Upper lobe of right lung (tissue), 1 donor: ENCODE results near the gene SLC16A10. TPM values are rescaled to one million over a fixed set of nuclear protein-coding genes. Genes with fewer than 3 reads are reported as not detected.
"Not testable (repeated sequence)": the region's sequence is repeated elsewhere in the genome, so short reads cannot be mapped to it uniquely, and the experiment has no call there.

ENCODE experiments used
- ATAC-seq: fragments of 200-7000 bp; cut with Tn5 transposase; one replicate; pipeline ENCODE4 v1.9.1; 2020; ENCODE audit warnings: mild to moderate bottlenecking, moderate library complexity
- DNase-seq: peaks from one replicate; pipeline ENCODE4 v3.0.0-alpha.2; 2020
- H3K27ac ChIP-seq: fragments of 200-600 bp; one replicate; pipeline ENCODE4 v1.8.0; 2022
- H3K27me3 ChIP-seq: fragments of 200-600 bp; one replicate; pipeline ENCODE4 v1.8.0; 2022; ENCODE audit warnings: mild to moderate bottlenecking
- H3K36me3 ChIP-seq: fragments of 200-600 bp; one replicate; pipeline ENCODE4 v1.8.0; 2022
- H3K4me1 ChIP-seq: fragments of 200-600 bp; one replicate; pipeline ENCODE4 v1.8.0; 2022
- H3K4me3 ChIP-seq: fragments of 200-600 bp; one replicate; pipeline ENCODE4 v1.8.0; 2022; ENCODE audit warnings: mild to moderate bottlenecking
- H3K9me3 ChIP-seq: fragments of 200-600 bp; one replicate; pipeline ENCODE4 v1.8.0; 2022
- CTCF ChIP-seq: fragments of 200-600 bp; IDR thresholded peaks from one replicate; pipeline ENCODE4 v1.8.0; 2022; ENCODE audit warnings: antibody characterized with exemption
- intact Hi-C: fragments of 100-400 bp; cut with DNase I; formaldehyde crosslinking; loops from one replicate; pipeline ENCODE4 v1.11.0; 2022
- total RNA-seq: library from RNA; stranded (reverse); fragmentation: NEBNext Ultra II Directional; extraction: Animal tissue kit (Norgen Biotek cat#: 25700); gene quantifications from one replicate; pipeline ENCODE4 v1.2.1, GENCODE V29; 2021
- donor health status: DM: no; HTN: yes; CAD: no; lungs with severe emphysema.

Gene SLC16A10
- total RNA-seq, 1 donor from 2014 or later, result 12.3 TPM

GRCh38 chr6:111052171-111052570, 35.1 kb upstream of the SLC16A10 start:
- Histone ChIP-seq H3K4me1 (no peaks in the 10 kb centered on the region), H3K27ac (no peak overlapping the region), H3K4me3 (no peak overlapping the region), H3K9me3 (no peaks in the 10 kb centered on the region), H3K36me3 (no peaks in the 10 kb centered on the region), H3K27me3 (no peaks in the 10 kb centered on the region)
- intact Hi-C loops, result no loop called here
- TF ChIP-seq CTCF, result no peak
- ATAC-seq (no peak), DNase-seq (no peak)

DNA sequence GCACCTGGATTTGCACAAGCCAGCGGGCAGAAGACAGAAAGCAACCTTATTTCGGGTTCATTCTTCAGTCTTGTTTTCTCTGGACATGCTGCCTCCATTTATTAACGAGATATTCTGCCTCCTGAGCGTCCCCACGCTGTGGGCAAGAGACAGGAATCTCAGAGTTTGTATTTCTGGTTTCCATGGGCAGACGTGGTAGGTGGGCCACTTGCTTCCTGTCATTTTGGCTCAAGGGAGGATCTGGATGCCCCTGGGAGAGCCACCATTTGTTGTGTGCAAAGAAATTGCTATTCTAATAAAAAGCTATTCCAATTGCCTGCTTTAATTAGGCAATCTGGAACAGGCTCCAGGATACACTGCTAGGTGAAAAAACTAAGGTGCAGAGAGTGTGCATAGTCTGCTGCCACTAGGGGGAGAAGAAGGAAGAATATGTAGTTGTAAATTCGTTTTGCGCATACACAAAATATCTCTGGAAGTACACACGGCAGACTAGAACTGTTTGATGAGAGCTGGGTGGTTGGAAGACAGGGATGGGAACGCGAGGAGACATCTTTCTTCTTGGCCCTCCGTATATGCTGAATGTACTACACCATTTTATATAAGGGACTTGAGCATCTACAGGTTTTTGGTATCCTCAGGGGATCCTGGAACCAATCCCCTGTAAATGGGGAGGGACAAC, 30.1 kb upstream of the SLC16A10 start:
- TF ChIP-seq CTCF, result peak; percentile 71
- Histone ChIP-seq H3K4me3 (no peak overlapping the region), H3K27me3 (no peaks in the 10 kb centered on the region), H3K27ac (no peak overlapping the region), H3K9me3 (no peaks in the 10 kb centered on the region), H3K36me3 (no peaks in the 10 kb centered on the region), H3K4me1 (no peaks in the 10 kb centered on the region)
- DNase-seq (no peak), ATAC-seq (peak; percentile 90)
- intact Hi-C loops, result no loop called here

DNA sequence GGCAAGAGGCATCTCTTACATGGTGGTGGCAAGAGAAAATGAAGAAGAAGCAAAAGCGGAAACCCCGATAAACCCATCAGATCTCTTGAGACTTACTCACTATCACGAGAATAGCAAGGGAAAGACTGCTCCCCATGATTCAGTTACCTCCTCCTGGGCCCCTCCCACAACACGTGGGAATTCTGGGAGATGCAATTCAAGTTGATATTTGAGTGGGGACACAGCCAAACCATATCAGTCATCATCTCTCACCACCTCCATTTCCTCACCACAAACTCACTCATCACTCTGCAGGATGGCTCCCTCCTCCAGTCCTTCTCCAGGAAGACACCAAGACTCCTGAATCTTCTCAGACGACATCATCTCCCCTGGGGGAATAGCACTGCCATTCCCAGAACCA, 25.8 kb upstream of the SLC16A10 start:
- Histone ChIP-seq H3K9me3 (peaks cover 5% of the 10 kb centered on the region), H3K4me1 (no peaks in the 10 kb centered on the region), H3K36me3 (no peaks in the 10 kb centered on the region), H3K27me3 (no peaks in the 10 kb centered on the region), H3K4me3 (no peak overlapping the region), H3K27ac (no peak overlapping the region)
- intact Hi-C loops, result no loop called here
- ATAC-seq (no peak), DNase-seq (no peak)
- TF ChIP-seq CTCF, result no peak

- H3K9me3 ChIP-seq, intact Hi-C loops, ATAC-seq, H3K27me3 ChIP-seq, H3K27ac ChIP-seq, DNase-seq, H3K4me1 ChIP-seq, H3K36me3 ChIP-seq, H3K4me3 ChIP-seq: not testable (repeated sequence)
These were observed 25.3 kb upstream of the SLC16A10 start for GRCh38 chr6:111061985-111062384.

- ATAC-seq, H3K36me3 ChIP-seq, H3K9me3 ChIP-seq, H3K4me3 ChIP-seq, H3K27ac ChIP-seq, H3K4me1 ChIP-seq, intact Hi-C loops, DNase-seq, H3K27me3 ChIP-seq: not testable (repeated sequence)
These were observed 24.4 kb upstream of the SLC16A10 start for GRCh38 chr6:111062860-111063259.

DNA sequence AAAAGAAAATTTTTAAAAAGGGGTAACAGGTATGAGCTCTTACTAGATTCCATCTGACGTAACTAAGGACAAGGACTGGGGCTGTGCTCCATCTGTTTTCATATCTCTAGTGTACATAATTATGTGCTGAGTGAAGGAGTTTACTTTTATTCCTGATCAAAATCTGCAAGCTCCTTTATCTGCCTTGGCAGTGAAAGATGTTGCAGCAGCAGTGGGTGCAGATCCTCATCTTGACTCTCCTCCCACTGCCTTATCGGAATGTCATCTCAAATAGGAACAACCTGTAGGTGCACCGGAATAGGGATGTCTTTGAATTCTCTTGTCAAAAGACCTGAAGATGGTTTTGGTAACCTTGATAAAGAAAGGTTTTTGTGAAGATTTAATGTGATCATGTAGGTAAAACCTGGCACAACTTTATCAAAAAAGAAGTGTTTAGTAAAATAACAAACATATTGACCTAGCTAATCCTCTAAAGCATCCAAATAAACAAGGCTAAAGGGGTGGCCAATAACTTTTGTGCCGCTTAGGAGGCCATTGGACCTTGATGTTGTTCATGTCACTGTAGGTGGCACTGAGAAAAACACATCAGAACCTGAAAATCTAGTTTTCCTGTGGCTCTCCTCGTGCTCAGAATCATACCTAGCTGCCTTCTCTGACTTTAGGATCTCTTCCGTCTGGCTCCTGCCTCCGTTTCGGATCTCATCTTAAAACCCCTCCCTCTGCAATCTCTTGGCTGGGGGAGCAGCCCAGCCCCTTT, 19.0 kb upstream of the SLC16A10 start:
- H3K36me3 ChIP-seq, result no peaks in the 10 kb centered on the region
- no peaks in the 10 kb centered on the region for H3K4me1 ChIP-seq
- intact Hi-C loops, result no loop called here
- no peak overlapping the region for H3K4me3 ChIP-seq
- no peak for DNase-seq
- no peak for TF ChIP-seq CTCF
- H3K9me3 ChIP-seq, result peaks cover 5% of the 10 kb centered on the region
- peaks cover under 1% of the 10 kb centered on the region for H3K27me3 ChIP-seq
- no peak for ATAC-seq
- no peak overlapping the region for H3K27ac ChIP-seq
